22Rv1 (cell line): ENCODE data around the gene TM2D3.

ENCODE experiments used
- H3K27ac ChIP-seq: fragments of 450-650 bp; 2 replicates; pipeline ENCODE4 v1.5.1; 2017
- CTCF ChIP-seq: fragments of 450-650 bp; IDR thresholded peaks from 2 replicates; pipeline ENCODE4 v1.5.1; 2017; ENCODE audit warnings: mild to moderate bottlenecking
- ZFX ChIP-seq: fragments of 450-650 bp; IDR thresholded peaks from 2 replicates; pipeline ENCODE4 v1.6.1; 2017; ENCODE audit warnings: antibody characterized with exemption, borderline replicate concordance

The TM2D3 gene

DNA sequence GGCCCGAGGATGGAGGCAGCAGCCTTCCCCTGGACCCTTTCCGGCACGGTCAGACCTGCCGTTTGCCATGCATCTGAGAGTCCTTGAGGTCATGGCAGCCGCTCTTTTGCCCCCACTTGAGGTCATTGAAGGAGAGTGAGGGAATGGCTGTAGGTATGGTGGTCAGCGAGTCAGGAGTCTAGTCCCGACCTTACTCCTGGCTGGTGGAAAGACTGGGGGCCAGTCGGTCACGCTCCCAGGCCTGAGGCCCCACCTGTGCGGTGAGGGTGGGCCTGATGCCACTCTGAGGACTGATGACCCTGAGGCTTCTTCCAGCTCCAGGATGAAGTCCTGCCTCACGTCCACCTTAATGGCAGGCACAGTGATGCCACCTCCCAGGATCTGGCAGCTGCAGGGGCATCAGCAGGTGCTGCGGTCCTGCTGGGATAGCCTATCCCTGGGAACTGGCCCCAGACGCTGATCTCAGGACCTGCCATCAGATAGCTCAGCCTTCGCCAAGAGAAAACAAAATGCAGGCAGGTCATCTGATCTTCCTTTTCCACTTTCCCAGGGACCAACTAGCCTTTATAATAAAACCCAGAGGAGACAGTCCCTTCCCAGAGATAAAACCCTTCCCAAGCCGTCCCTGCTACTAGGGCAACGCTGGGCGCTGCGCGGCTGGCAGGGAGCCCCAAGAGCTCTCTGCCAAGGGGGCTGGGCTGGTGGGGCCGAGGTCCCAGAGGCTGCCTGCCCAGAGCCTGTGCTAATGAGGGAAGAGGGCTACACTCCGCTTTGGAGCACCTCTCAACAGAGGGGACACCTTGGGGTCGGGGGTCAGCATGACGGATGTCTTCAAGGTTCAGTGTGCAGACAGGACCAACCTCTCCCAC is 42.2 kb downstream of the TM2D3 start:
- TF ChIP-seq CTCF, result no peak
- TF ChIP-seq ZFX, result no peak
- H3K27ac ChIP-seq, result no peak overlapping the region

GRCh38 chr15:101608201-101608600 is 44.0 kb downstream of the TM2D3 start:
- H3K27ac ChIP-seq, result no peak overlapping the region
- TF ChIP-seq CTCF (no peak), ZFX (no peak)

DNA sequence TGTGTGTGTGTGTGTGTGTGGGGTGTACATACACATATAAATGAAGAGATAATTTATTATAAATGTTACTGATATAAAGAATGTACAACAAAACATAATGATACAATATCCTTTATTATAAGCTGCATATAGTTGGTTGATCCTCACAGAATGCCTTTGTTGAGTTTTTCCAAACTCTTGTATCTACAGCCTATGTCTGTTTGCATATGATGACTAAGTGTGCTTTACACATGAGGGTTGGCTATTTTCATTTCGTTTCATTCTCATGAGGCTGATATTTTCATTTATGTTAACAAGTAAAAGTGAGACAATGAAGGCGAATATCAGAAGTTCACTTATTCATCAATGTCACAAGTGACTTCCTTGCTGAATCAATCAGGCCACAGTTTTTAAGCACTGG is 45.1 kb downstream of the TM2D3 start:
- no peak overlapping the region for H3K27ac ChIP-seq
- TF ChIP-seq ZFX (no peak), CTCF (no peak)

GRCh38 chr15:101604124-101604874 is 47.9 kb downstream of the TM2D3 start:
- TF ChIP-seq ZFX (no peak), CTCF (no peak)
- no peak overlapping the region for H3K27ac ChIP-seq

- H3K27ac ChIP-seq, result no peak overlapping the region
- TF ChIP-seq CTCF (no peak), ZFX (no peak)
Measured at GRCh38 chr15:101602801-101603200, 49.4 kb downstream of the TM2D3 start.

GRCh38 chr15:101600035-101600434 is 52.1 kb downstream of the TM2D3 start:
- no peak for TF ChIP-seq ZFX
- TF ChIP-seq CTCF, result no peak
- H3K27ac ChIP-seq, result no peak overlapping the region

DNA sequence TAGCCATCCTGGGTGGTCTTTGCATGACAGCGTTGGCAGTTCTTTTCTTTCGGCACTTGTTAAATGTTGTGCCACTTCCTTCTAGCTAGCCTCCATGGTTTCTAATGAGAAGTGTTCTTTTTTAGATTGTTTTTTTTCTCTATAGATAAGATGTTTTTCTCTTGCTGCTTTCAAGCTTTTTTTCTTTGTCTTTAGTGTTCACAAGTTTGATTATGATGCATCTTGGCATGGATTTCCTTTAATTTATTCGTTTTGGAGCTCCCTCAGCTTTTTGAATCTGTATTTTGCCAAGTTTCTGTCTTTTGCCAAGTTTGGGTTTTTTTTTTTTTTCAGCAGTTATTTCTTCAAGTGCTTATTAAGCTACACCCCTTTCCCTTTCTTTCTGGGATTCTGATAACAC is 53.1 kb downstream of the TM2D3 start:
- H3K27ac ChIP-seq, result no peak overlapping the region
- TF ChIP-seq CTCF (no peak), ZFX (no peak)
